Right hindlimb (tissue), 1 donor: Measurements from ENCODE around the gene PLPPR1.
"Not testable (repeated sequence)": the region's sequence is repeated elsewhere in the genome, so short reads cannot be mapped to it uniquely, and the experiment has no call there.

ENCODE experiments used
- DNase-seq: peaks from one replicate; pipeline ENCODE4 v3.0.0-alpha.2; 2018

The PLPPR1 gene

GRCh38 chr9:101220341-101220740, 191.8 kb downstream of the PLPPR1 start:
- DNase-seq, result no peak

- no peak for DNase-seq
Measured at GRCh38 chr9:101225271-101225670, 196.7 kb downstream of the PLPPR1 start.

GRCh38 chr9:101226161-101226560, 197.6 kb downstream of the PLPPR1 start:
- no peak for DNase-seq

GRCh38 chr9:101226803-101227202, 198.3 kb downstream of the PLPPR1 start:
- no peak for DNase-seq

- no peak for DNase-seq
Measured at GRCh38 chr9:101229606-101230005, 201.1 kb downstream of the PLPPR1 start.

GRCh38 chr9:101232405-101232977, 204.0 kb downstream of the PLPPR1 start:
- no peak for DNase-seq

GRCh38 chr9:101235105-101235866, 206.8 kb downstream of the PLPPR1 start:
- DNase-seq, result no peak

GRCh38 chr9:101242651-101243050, 214.1 kb downstream of the PLPPR1 start:
- no peak for DNase-seq

GRCh38 chr9:101246691-101247090, 218.2 kb downstream of the PLPPR1 start:
- DNase-seq, result no peak

- no peak for DNase-seq
Measured at GRCh38 chr9:101247297-101247696, 218.8 kb downstream of the PLPPR1 start.

- no peak for DNase-seq
Measured at GRCh38 chr9:101254733-101255433, 226.4 kb downstream of the PLPPR1 start.

GRCh38 chr9:101264727-101265126, 236.2 kb downstream of the PLPPR1 start:
- no peak for DNase-seq

- no peak for DNase-seq
Measured at GRCh38 chr9:101265261-101265660, 236.7 kb downstream of the PLPPR1 start.

- no peak for DNase-seq
Measured at GRCh38 chr9:101268426-101268825, 239.9 kb downstream of the PLPPR1 start.

GRCh38 chr9:101269591-101270283, 241.2 kb downstream of the PLPPR1 start:
- no peak for DNase-seq

- DNase-seq, result no peak
Measured at GRCh38 chr9:101270302-101270701, 241.8 kb downstream of the PLPPR1 start.

- no peak for DNase-seq
Measured at GRCh38 chr9:101271102-101271501, 242.6 kb downstream of the PLPPR1 start.

- no peak for DNase-seq
Measured at GRCh38 chr9:101274971-101275768, 246.6 kb downstream of the PLPPR1 start.

GRCh38 chr9:101275769-101276250, 247.3 kb downstream of the PLPPR1 start:
- no peak for DNase-seq

GRCh38 chr9:101291043-101291442, 262.5 kb downstream of the PLPPR1 start:
- not testable (repeated sequence) for DNase-seq

GRCh38 chr9:101299901-101300300, 271.4 kb downstream of the PLPPR1 start:
- no peak for DNase-seq

- DNase-seq, result no peak
Measured at GRCh38 chr9:101307051-101307450, 278.5 kb downstream of the PLPPR1 start.
